GM12874 (cell line): ENCODE data around the gene NDRG2.

Experiments used
- TF ChIP-seq, protein P1 (sequence below): IDR thresholded peaks from 2 replicates; pipeline ENCODE4 v1.5.1; 2011; ENCODE audit warnings: low read depth, mild to moderate bottlenecking, control low read depth, low read length, moderate library complexity; ENCODE audit not compliant: insufficient read depth

NDRG2 gene

DNA sequence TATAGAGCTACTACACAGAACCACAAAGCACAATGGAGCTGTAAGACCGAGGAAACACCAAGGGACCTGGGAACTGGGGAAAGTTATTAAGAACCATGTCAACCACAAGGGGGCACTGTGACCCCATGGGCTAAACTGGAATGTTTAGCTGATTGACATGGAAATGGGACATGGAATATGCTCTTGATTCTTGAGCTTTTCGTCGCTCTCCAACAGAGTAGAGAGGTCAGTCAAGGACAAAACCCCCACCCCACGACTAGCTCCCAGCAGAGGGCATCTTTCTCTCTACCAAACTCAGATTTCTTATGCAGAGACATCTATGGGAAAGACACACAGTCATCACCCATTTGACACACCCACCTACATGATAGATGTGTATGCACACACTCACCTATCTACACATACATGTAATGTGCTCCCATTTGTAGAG, 10.1 kb downstream of the NDRG2 start:
- TF ChIP-seq, protein P1, sequence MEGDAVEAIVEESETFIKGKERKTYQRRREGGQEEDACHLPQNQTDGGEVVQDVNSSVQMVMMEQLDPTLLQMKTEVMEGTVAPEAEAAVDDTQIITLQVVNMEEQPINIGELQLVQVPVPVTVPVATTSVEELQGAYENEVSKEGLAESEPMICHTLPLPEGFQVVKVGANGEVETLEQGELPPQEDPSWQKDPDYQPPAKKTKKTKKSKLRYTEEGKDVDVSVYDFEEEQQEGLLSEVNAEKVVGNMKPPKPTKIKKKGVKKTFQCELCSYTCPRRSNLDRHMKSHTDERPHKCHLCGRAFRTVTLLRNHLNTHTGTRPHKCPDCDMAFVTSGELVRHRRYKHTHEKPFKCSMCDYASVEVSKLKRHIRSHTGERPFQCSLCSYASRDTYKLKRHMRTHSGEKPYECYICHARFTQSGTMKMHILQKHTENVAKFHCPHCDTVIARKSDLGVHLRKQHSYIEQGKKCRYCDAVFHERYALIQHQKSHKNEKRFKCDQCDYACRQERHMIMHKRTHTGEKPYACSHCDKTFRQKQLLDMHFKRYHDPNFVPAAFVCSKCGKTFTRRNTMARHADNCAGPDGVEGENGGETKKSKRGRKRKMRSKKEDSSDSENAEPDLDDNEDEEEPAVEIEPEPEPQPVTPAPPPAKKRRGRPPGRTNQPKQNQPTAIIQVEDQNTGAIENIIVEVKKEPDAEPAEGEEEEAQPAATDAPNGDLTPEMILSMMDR, result peak; percentile 84

GRCh38 chr14:21011136-21011535, 13.7 kb downstream of the NDRG2 start:
- TF ChIP-seq, protein P1, result no peak

DNA sequence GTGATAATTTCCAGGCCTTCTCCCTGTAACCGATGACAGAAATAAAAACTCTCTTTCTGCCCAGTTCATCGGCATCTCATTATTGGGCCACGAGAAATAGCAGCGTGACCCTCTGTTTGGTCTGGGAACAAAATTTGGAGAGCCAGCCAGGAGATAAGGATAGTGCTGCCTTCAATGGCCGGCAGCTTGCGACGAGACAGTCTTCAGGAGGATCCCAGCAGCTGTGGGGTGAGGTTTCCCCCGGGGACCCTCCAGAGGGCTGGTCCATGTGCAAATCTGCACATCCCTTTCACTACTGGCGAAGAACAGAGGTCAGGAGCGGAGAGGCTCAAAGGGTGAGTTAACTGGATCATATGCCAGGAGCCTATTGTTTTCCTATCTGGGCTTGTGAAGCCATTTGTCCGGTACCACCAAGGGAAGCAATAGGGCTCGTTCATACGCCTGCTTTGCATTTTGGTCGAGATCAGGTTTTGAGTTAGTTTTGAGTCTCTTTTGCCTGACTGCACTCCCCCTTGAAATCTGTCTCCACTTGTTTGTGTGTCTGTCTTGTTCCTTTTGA, 21.0 kb downstream of the NDRG2 start:
- TF ChIP-seq, protein P1, result no peak

GRCh38 chr14:21001218-21001617, 23.6 kb downstream of the NDRG2 start:
- TF ChIP-seq, protein P1, result no peak

DNA sequence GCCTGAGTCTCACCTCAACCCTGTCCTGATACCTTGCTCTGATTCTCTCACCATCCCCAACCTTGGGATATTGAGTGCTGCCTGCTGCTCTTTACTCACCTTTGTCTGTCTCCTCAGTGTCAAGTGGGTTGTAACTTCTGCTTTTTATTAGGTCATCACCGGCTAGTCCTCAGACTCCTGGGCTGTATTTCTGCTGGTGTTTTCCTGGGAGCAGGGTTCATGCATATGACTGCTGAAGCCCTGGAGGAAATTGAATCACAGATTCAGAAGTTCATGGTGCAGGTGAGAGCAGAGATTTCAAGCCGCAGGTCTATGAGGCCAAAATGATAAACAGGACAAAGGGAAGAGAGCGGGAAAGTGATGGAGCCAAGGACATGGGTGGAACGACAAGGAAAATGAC, 25.3 kb downstream of the NDRG2 start:
- TF ChIP-seq, protein P1, result no peak

DNA sequence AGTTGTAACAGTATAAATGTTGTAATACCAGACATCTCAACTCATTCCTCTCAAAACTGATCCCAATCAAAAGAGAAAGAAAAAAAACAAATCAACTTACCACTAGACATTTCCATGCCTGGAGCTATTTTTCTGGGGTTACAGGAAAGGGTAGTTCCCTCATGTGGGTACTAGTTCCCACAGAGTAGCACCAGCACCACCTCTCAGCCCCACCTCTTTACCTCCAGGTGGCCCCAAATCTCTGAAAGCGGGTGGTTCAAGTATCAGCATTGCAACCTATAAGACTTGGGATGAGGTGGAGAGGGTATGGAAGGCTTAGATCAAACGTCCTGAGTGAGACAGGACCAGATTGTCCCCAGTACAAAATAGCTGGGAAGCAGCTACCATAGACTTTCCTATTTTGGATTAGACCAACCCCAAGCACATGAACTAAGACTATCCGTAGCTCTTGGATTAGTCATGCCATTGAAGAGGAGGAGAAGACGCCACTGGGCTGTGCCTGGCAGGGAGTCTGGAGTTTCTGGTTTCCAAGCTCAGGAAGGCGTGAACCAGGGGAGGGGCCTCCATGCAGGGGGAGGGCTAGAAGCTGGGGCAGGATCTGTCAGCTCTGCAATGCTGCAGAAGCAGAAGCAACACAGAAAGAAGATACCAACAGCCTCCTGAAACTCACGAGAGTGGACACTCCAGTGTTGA, 26.0 kb downstream of the NDRG2 start, which contains the start of gene SLC39A2:
Gene SLC39A2, plus strand, starts transcription at position 620 of the 693 bp plus-strand sequence. CDS start 154 bp downstream, outside the sequence.
- TF ChIP-seq, protein P1, result no peak

DNA sequence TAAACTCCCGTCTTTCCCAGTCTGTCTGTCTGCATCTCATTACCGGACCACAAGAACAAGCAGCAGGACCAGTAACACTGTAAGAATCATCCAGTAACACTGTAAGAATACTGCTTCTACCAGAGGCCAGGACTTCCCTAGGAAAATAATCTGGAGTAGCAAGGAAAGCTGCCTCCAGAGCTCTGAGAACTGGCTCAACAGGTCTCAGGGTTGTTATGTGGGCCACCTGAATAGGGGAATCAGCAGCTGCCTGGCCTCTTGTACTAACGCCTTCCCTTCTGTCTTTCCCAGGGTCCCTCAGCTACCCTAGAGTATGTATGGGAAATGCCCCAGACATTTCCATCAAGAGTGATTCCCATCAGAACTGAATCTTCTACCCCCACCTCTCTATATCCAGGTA, 26.7 kb downstream of the NDRG2 start:
- TF ChIP-seq, protein P1, result no peak
